ENCODE measurements around the gene RAB28.

- no peak for TF ChIP-seq CTCF (IDR thresholded peaks at IDR 0.05)
- no peak for TF ChIP-seq POLR2A (IDR thresholded peaks at IDR 0.05)
Measured at GRCh38 chr4:13378973-13379759, 105.0 kb downstream of the RAB28 start.

All from adrenal gland (tissue), 5 donors.